SK-N-SH treated with all-trans-retinoic acid at 6 μM for 48 hours (cell line): ENCODE measurements around the gene KRTAP7-1.

ENCODE experiments used
- ARNTL ChIP-seq: fragments of 450-650 bp; formaldehyde crosslinking; IDR thresholded peaks from 2 replicates; pipeline ENCODE4 v1.5.0; 2020; ENCODE audit warnings: low read depth, mild to moderate bottlenecking, moderate library complexity, borderline replicate concordance
- CREB5 ChIP-seq: fragments of 250-450 bp; sonication (Bioruptor Pico); IDR thresholded peaks from 2 replicates; pipeline ENCODE4 v1.5.1; 2020; ENCODE audit warnings: low read depth, mild to moderate bottlenecking, moderate library complexity
- ISL1 ChIP-seq: fragments of 250-450 bp; sonication (Bioruptor Pico); IDR thresholded peaks from 2 replicates; pipeline ENCODE4 v2.1.2; 2022; ENCODE audit warnings: mild to moderate bottlenecking, moderate library complexity
- OSR1 ChIP-seq: fragments of 250-450 bp; sonication (Bioruptor Pico); IDR thresholded peaks from 2 replicates; pipeline ENCODE4 v1.8.0; 2022; ENCODE audit warnings: moderate library complexity, mild to moderate bottlenecking, inconsistent platforms
- PATZ1 ChIP-seq: fragments of 250-450 bp; sonication (Bioruptor Pico); IDR thresholded peaks from 2 replicates; pipeline ENCODE4 v1.8.0; 2020; ENCODE audit warnings: mild to moderate bottlenecking, moderate library complexity, borderline replicate concordance
- PPARA ChIP-seq: fragments of 250-450 bp; sonication (Bioruptor Pico); IDR thresholded peaks from 2 replicates; pipeline ENCODE4 v1.5.0; 2020; ENCODE audit warnings: mild to moderate bottlenecking, borderline replicate concordance
- TOX ChIP-seq: fragments of 250-450 bp; sonication (Bioruptor Pico); IDR thresholded peaks from 2 replicates; pipeline ENCODE4 v1.8.0; 2021; ENCODE audit warnings: mild to moderate bottlenecking, moderate library complexity, borderline replicate concordance
- ZFP3 ChIP-seq: fragments of 250-450 bp; sonication (Bioruptor Pico); IDR thresholded peaks from 2 replicates; pipeline ENCODE4 v1.5.0; 2020; ENCODE audit warnings: mild to moderate bottlenecking, moderate library complexity

- TF ChIP-seq OSR1 (CRISPR knock-in tag) (no peak), ZFP3 (CRISPR knock-in tag) (no peak), ARNTL (CRISPR knock-in tag) (no peak), CREB5 (no peak), PPARA (CRISPR knock-in tag) (no peak), ISL1 (CRISPR knock-in tag) (no peak), TOX (CRISPR knock-in tag) (no peak), PATZ1 (CRISPR knock-in tag) (no peak)
Measured at GRCh38 chr21:30813174-30813573, 16.4 kb downstream of the KRTAP7-1 start, which contains the start of gene KRTAP8-1.
